Panc1 (cell line): ENCODE measurements around the gene ZNF771. TPM values are rescaled to one million over a fixed set of nuclear protein-coding genes. Genes with fewer than 3 reads are reported as not detected.
A peak's percentile ranks its signal among the peaks of the same experiment; 100 is the strongest.

Source experiments
- ATAC-seq: fragments of 200-7000 bp; cut with Tn5 transposase; 2 replicates; pipeline ENCODE4 v1.9.1; 2020; ENCODE audit warnings: mild to moderate bottlenecking, moderate library complexity
- BruUV-seq: library from RNA; stranded (reverse); fragments of 400-500 nt; replicated peaks from 2 replicates; lab custom pipeline; 2021; lab: Mats Ljungman, UMichigan
- CTCF ChIA-PET: fragments of 300-600 bp; sonication (Branson Sonifier 250); formaldehyde crosslinking; loops from one replicate; lab custom pipeline; 2022; ENCODE audit warnings: antibody characterized with exemption; lab: Charles Lee
- POLR2A ChIA-PET: fragments of 300-600 bp; sonication (Branson Sonifier 250); formaldehyde crosslinking; loops from one replicate; lab custom pipeline; 2022; ENCODE audit warnings: antibody characterized with exemption; lab: Charles Lee
- DNase-seq: peaks from one replicate; pipeline ENCODE4 v3.0.0-alpha.2; 2010; ENCODE audit warnings: low read depth, low spot score
- H3K27ac ChIP-seq: 2 replicates; pipeline ENCODE4 v1.5.1; 2011; ENCODE audit warnings: mild to moderate bottlenecking, low read length, inconsistent platforms
- H3K27me3 ChIP-seq: fragments of 200-500 bp; sonication (Bioruptor generic); 2 replicates; pipeline ENCODE4 v1.6.0; 2014; ENCODE audit warnings: low read length, inconsistent platforms; ENCODE audit not compliant: control insufficient read depth, insufficient read depth
- H3K36me3 ChIP-seq: fragments of 200-500 bp; sonication (Bioruptor generic); 2 replicates; pipeline ENCODE4 v1.5.1; 2014; ENCODE audit warnings: inconsistent platforms, mild to moderate bottlenecking, low read length, moderate library complexity; ENCODE audit not compliant: control insufficient read depth, insufficient read depth
- H3K4me1 ChIP-seq: 2 replicates; pipeline ENCODE4 v1.5.1; 2011; ENCODE audit warnings: inconsistent platforms, mild to moderate bottlenecking, low read length, moderate library complexity; ENCODE audit not compliant: control insufficient read depth, insufficient read depth
- H3K4me3 ChIP-seq, 2 experiments: 2 replicates each; pipeline ENCODE4 v1.5.1; 2011 to 2012; ENCODE audit warnings: low read depth in 2 of 2, low read length in 2 of 2, mild to moderate bottlenecking in 2 of 2, inconsistent platforms in 1 of 2, moderate library complexity in 1 of 2
- H3K9me3 ChIP-seq: fragments of 200-500 bp; sonication (Bioruptor generic); 2 replicates; pipeline ENCODE4 v1.5.1; 2014; ENCODE audit warnings: low read depth, mild to moderate bottlenecking, inconsistent platforms, low read length, moderate library complexity; ENCODE audit not compliant: control insufficient read depth, insufficient read depth
- CTCF ChIP-seq: fragments of 450-650 bp; IDR thresholded peaks from 2 replicates; pipeline ENCODE4 v1.5.1; 2017; ENCODE audit warnings: mild to moderate bottlenecking
- POLR2AphosphoS5 ChIP-seq: IDR thresholded peaks from 2 replicates; pipeline ENCODE4 v1.6.1; 2012; ENCODE audit warnings: mild to moderate bottlenecking, low read depth, low read length, moderate library complexity
- REST ChIP-seq, 2 experiments: IDR thresholded peaks; 2 replicates each; pipeline ENCODE4 v1.6.1; 2011 to 2012; ENCODE audit warnings: low read depth in 2 of 2, control low read depth in 1 of 2, low read length in 1 of 2, mild to moderate bottlenecking in 1 of 2, moderate library complexity in 1 of 2; ENCODE audit not compliant: insufficient read depth in 1 of 2
- SIN3A ChIP-seq: IDR thresholded peaks from 2 replicates; pipeline ENCODE4 v1.6.1; 2012; ENCODE audit warnings: low read depth, mild to moderate bottlenecking, low read length, moderate library complexity, borderline replicate concordance; ENCODE audit not compliant: insufficient read depth
- TCF7L2 ChIP-seq: IDR thresholded peaks from 2 replicates; pipeline ENCODE4 v1.6.1; 2011; ENCODE audit warnings: mild to moderate bottlenecking, low read depth, low read length, inconsistent platforms
- in situ Hi-C: cut with HindIII; loops from 2 replicates; pipeline ENCODE4 v1.10.0; 2016; ENCODE audit warnings: low sequenced_read_pairs, low pct_unique_long_range_greater_than_20kb
- intact Hi-C: fragments of 100-400 bp; cut with micrococcal nuclease; formaldehyde crosslinking; loops from one replicate; pipeline ENCODE4 v1.10.0; 2022; ENCODE audit not compliant: unreplicated experiment
- total RNA-seq: library from RNA; stranded (reverse); gene quantifications from one replicate; pipeline ENCODE4 v1.2.1, GENCODE V29; 2021; ENCODE audit not compliant: unreplicated experiment

ZNF771 gene
- total RNA-seq, 1 experiment from 2014 or later = 14.4 TPM

- no peak for ATAC-seq
- peaks cover 9% of the 10 kb centered on the region; the same call in 1 of the 2 replicates for H3K36me3 ChIP-seq
- in situ Hi-C loops (no loop called here), intact Hi-C loops (no loop called here)
- H3K4me3 ChIP-seq = no peak overlapping the region
- H3K9me3 ChIP-seq = no peaks in the 10 kb centered on the region
- BruUV-seq = no TSS peak
- TF ChIP-seq REST (IDR thresholded peaks at IDR 0.05; ENCODE audit: insufficient read depth in 1 of 2, low read depth in 2 of 2, low read length in 1 of 2) (no peak), CTCF (no peak), SIN3A (no peak), TCF7L2 (no peak), POLR2AphosphoS5 (no peak)
- DNase-seq = no peak
- no peak overlapping the region for H3K27ac ChIP-seq
- CTCF ChIA-PET = no interaction called here
- POLR2A ChIA-PET = no interaction called here
- no peaks in the 10 kb centered on the region for H3K27me3 ChIP-seq
- peaks cover 9% of the 10 kb centered on the region for H3K4me1 ChIP-seq
Measured at GRCh38 chr16:30428055-30428454, 20.6 kb downstream of the ZNF771 start.

GRCh38 chr16:30429418-30429677, 21.9 kb downstream of the ZNF771 start:
- ChIA-PET CTCF (interaction anchor here (0.6 to 1.5 kb wide), 16 partner anchors 10 to 249 kb away, joined by 3 to 14 read pairs (median 4); partner anchors contain the start of genes ZNF48, ZNF689 and ZNF764), POLR2A (interaction anchor here (0.6 to 0.9 kb wide), 3 partner anchors 157 to 203 kb away, joined by 3 to 4 read pairs (median 3); no protein-coding TSS in a partner anchor)
- intact Hi-C loops (no loop called here), in situ Hi-C loops (no loop called here)
- BruUV-seq = TSS peak; percentile 84
- Histone ChIP-seq H3K27me3 (no peaks in the 10 kb centered on the region), H3K4me3 (peak overlapping the region; percentile 86 to 99), H3K27ac (peak overlapping the region; percentile 91), H3K4me1 (peaks cover 9% of the 10 kb centered on the region), H3K9me3 (no peaks in the 10 kb centered on the region), H3K36me3 (peaks cover 6% of the 10 kb centered on the region; the same call in 1 of the 2 replicates)
- TF ChIP-seq CTCF (no peak), REST (IDR thresholded peaks at IDR 0.05; ENCODE audit: insufficient read depth in 1 of 2, low read depth in 2 of 2, low read length in 1 of 2) (no peak), SIN3A (no peak), POLR2AphosphoS5 (no peak), TCF7L2 (no peak)
- DNase-seq (no peak), ATAC-seq (no peak; the same call in 1 of the 2 replicates)
